SKM-1 (cell line): Measurements from ENCODE around the gene PHOSPHO2.
"Not testable (repeated sequence)": the region's sequence is repeated elsewhere in the genome, so short reads cannot be mapped to it uniquely, and the experiment has no call there.

Experiments
- DNase-seq: peaks from one replicate; lab custom pipeline; 2025; ENCODE audit not compliant: unreplicated experiment; lab: John Stamatoyannopoulos, UW

Gene PHOSPHO2

DNA sequence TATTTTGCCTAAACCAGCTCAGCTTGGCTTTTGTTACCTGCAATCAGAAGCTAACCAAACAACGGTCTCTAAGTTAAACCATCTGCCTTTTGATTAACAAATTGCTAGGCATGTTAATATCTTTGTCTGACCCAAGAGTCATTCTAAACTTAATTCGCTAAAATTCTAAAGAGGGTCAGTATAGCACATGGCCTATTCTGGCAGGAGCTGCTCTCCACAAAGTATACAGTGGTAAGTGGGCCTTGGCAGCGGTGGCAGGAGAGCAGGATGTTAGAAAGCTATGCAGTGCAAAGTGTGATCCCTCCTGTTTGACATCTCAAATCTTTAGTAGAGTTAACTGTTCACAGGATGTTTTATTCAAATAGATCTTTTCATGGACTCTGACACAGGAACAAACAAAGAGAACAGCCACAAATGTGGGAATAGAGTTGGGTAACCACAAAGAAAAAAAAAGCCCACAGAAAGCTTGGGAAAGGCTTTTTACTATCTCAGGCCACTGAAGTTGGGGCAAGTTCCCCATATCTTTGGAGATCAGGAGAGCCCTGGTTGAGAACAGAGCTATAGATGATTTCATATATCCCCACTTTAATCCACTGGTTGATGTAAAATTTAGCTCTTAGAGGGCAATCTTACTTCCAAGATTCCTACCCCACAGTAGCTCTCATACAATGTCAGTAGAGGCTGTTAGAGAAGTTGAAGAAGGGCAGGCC, 10.7 kb upstream of the PHOSPHO2 start:
- DNase-seq: no peak

DNA sequence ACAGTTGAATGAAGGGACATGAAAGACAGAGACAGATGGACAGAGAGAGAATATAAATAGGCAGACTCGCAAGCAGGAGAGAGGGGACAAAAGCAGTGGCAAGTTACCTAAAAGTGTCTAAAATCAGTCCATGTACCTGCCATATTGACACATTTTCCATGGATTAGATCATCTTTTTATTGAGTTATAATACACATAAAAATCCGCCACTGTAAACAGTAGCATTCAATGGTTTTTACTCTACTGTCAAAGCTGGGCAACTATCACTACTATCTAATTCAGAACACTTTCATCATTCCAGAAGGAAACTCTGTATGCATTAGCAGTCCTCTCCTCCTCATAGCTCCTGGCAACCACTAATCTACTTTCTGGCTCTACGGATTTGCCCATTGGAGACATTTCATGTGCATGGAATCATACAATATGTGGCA, 10.1 kb upstream of the PHOSPHO2 start:
- DNase-seq: no peak

DNA sequence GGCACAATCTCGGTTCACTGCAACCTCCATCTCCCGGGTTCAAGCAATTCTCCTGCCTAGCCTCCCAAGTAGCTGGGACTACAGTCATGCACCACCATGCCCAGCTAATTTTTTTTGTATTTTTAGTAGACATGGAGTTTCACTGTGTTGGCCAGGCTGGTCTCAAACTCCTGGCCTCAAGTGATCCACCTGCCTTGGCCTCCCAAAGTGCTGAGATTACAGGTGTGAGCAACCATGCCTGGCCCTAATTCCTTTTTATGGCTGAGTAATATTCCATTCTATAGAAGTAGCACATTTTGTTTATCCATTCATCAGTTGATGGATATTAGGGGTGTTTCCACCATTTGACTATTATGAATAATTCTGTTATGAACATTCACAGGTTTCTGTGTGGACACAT, 9.6 kb upstream of the PHOSPHO2 start:
- DNase-seq: not testable (repeated sequence)

DNA sequence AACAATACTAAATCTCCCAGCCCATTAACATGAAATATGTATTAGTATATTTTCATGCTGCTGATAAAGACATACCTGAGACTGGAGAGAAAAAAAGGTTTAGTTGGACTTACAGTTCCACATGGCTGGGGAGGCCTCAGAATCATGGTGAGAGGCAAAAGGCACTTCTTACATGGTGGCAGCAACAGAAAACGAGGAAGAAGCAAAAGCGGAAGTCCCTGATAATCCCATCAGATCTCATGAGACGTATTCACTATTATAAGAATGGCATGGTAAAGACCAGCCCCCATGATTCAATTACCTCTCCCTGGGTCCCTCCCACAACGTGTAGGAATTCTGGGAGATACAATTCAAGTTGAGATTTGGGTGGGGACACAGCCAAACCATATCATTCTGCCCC, 7.4 kb upstream of the PHOSPHO2 start:
- DNase-seq: not testable (repeated sequence)

DNA sequence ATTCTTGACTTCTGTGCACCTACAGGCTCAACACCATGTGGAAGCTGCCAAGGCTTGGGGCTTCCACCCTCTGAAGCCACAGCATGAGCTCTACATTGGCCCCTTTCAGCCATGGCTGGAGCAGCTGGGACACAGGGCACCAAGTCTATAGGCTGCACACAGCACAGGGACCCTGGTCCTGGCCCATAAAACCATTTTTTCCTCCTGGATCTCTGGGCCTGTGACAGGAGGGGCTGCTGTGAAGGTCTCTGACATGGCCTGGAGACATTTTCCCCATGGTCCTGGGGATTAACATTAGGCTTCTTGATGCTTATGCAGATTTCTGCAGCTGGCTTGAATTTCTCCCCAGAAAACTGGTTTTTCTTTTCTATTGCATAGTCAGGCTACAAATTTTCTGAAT, 6.3 kb upstream of the PHOSPHO2 start:
- DNase-seq: not testable (repeated sequence)

DNA sequence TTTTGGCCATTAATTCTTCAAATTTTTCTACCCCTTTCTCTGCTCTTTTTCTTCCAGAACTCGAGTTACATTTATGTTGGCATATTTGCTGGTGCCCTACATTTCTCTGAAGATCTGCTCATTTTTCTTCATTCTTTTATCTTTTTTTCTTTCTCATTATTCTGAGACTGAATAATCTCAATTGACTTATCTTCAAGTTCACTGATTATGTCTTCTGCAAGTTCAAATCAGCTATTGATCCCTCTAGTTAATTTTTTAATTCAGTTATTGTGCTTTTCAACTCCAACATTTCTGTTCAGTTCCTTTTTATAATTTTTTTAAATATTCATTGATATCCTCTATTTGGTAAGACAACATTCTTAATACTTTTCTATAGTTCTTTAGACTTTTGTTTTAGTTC, 3.3 kb upstream of the PHOSPHO2 start:
- no peak for DNase-seq

DNA sequence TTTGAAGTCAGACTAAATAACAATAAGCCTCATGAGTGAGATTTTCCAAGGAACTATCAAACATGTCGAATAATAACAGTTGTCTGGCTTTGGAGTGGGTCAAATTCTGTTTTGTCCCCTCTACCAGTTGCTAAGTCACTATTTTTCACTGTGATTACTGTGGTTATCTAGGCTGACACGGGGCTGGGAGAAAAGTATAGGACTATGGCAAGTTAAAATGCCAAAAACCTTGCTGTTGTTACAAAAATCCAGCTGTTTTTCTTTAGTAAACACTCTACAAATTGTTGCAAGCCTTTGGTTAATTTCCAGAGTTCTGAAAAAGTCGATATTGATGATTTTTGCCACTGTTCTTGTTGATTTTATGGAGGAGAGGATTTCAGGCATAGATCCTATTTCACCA, 1.6 kb upstream of the PHOSPHO2 start:
- DNase-seq: no peak

DNA sequence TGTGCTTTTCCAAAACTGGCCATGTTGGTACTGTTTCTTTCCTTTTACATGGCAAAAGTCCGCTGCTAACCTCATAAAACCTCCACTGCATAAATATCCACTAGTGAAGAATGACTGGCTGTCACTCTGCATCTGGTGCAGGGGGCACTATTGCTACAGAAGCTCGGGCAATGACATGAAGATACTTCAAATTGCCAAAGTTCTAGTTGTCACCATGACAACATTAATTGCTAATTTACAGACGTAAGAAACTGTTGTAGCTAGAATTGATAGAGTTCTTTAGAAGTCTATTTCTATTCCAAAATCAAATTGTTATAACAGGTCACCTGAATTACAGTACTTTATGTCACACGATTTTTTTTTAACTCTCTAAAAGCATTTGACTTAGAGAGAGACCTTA, 909 bp upstream of the PHOSPHO2 start:
- DNase-seq: no peak

DNA sequence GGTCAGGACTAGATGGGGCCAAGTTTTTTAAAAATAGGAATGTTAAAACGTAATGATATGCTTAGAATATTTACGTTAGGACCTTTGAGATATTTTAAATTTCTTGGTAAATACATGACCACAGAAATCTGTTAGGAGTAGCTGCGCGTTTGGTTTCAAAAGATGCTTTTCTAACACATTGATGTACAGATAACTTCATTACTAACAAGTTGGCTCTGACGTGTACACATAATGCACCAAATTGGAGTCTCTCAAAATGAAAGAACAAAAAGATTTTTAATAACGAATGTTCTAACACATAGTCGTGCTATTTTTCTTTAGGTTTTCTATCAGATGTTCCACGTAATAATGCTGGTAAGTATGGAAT, 608 bp downstream of the PHOSPHO2 start:
- DNase-seq: no peak

DNA sequence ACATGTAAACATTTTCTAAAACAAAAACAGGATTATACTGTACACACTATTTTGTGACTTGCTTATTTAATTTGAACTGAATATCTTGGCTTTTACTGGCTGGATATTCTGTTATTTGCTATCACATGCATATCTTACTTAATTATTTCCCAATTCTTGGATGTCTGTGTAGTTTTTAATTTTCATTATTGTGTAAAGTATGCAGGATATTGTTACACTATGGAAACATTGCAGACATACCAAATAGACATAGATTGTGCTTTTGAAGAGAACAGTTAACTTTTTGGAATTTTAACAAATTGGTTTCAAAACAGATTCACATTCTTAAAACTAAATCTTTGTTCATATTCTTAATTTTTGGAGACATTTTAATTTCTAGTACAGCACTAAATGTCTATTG, 2.1 kb downstream of the PHOSPHO2 start:
- DNase-seq: no peak

DNA sequence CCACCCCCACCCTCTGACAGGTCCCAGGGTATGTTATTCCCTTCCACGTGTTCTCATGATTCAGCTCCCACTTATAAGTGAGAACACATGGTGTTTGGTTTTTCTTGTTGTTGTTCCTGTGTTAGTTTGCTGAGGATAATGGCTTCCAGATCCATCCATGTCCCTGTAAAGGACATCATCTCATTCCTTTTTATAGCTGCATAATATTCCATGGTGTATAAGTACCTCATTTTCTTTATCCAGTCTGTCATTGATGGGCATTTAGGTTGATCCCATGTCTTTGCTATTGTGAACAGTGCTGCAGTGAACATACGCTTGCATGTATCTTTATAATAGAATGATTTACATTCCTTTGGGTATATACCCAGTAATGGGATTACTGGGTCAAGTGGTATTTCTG, 4.9 kb downstream of the PHOSPHO2 start:
- DNase-seq: not testable (repeated sequence)

DNA sequence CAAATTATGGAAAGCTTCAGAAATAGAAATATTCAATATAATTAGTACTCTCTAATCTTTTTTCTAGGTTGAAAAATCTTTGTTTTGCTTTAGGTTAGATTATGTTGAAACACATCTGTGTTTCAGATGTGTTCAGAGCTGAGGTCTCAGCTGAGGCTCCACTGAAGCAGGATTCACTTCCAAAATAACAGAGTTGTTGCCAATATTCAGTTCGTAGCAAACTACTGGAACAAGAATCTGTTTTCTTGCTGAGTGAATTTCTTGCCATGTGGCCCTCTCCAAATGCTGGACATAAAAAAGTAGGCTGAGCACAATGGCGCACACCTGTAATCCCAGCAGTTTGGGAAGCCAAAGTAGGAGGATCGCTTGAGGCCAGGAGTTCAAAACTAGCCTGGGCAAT, 8.7 kb downstream of the PHOSPHO2 start:
- no peak for DNase-seq

DNA sequence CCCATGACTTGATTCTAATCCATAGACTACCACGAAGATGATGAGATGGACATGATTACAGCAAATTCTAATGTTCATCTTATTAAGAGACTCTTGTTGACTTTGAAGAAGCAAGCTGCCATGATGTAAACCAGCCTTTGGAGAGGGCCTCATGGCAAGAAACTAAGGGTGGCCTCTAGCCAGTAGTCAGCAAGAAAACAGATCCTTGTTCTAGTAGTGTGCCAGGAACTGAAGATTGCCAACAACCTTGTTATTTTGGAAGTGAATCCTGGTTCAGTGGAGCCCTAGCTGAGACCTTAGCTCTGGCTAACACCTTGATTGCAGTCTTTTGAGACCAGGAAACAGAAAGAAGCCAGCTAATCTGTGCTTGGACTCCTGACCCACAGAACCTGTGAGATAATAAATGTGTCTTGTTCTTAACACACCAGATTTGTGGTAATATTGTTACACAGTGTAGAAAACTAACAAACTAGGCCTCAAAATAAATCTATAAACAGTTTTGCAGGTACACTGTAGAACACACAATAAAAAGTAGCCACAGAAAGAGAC, 10.0 kb downstream of the PHOSPHO2 start:
- no peak for DNase-seq

DNA sequence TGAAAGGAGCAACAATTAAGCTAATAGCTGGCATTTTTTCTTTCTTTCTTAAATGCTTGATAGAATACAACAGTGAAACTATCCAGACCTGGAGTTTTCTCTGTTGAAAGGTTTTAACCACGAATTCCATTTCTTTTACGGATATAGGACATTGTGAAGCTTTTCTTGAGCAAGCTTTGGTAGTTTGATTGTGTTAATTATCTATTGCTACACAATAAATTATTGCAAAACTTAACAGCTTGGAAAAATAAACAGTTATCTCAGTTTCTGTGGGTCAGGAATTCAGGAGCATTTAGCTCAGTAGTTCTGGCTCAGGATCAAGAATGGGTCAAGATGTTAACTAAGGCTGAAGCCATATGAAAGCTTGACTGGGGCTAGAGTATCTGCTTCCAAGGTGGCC, 11.7 kb downstream of the PHOSPHO2 start:
- DNase-seq: no peak

DNA sequence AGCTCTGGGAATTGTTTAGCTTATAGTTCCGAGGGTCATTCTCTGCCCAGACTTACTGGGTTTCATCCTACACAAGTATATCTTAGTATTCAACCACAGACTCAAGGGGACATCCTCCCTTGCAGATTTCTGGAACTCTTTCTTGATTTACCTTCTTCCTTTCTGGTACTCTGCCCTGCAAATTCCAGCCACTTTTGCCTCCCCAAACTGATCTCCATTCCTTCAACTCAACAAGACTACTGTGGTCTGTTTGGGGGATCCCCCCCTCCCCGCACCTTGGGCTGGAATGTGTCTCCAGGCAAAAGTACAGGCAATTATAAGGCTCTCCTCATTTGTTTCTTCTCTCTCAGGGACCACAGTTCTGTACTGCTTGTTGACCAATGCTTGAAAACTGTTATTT, 13.4 kb downstream of the PHOSPHO2 start:
- no peak for DNase-seq

DNA sequence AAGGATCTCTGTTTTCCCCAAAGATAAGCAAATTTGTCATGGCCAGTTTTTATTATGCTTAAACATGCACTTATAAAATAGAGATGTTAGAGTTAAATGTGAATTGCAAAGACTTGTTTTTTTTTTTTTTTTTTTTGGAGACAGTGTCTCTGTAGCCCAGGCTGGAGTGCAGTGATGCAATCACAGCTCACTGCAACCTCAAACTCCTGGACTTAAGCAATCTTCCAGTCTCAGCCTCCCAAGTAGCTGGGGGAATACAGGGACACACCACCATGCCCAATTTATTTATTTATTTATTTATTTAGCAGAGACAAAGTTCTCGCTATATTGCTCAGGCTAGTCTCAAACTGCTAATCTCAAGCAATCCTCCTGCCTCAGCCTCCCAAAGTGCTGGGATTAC, 15.1 kb downstream of the PHOSPHO2 start:
- DNase-seq: no peak

DNA sequence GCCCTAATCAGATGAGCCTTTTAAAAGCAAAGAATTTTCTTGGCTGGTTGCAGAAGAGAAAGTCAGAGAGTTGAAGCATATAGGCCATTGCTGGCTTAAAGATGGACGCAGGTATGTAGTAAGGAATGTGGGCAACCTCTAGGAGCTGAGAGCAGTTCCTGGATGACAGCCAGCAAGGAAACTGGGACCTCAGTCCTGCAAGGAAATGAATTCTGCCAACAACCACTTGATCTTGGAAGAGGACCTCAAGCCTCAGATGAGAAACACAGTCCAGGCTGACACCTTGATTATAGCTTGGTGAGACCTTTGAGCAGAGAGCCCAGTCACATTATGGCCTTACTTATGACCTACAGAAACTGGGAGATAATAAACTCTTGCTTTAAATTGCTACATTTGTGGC, 15.7 kb downstream of the PHOSPHO2 start:
- no peak for DNase-seq

DNA sequence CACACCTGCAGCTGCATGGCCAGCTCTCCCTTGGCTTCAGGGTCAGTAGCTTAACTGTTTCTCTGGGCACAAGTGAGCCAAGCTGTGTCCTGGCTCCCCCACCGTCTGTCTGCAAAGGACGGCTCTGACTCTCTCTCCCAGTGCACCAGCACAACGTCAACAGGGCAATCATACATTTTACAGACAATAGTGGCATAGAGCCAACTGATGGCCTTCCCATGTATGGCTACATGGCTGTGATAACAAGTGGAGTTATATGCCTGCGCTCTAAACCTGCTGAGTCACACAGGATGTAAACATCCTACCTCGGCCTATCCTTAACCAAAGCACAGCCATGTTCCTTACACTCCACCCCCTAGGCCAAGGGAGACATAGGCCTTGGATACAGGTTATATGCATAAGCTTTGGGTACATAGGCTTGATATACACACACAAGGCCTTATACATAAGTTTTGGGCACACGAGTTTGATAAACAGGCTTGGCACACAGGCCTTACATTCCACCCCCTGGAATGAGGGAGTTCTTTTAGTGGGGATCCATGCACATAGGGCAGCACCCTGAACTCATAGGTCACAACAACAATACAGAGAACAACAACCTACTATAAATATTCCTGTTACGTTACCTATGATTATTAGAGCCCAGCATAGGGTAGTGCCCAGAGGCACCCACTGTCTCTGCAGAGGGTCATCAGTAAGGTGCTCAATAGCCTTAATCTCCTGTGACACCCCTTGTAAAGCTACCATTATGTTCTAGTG, 17.7 kb downstream of the PHOSPHO2 start:
- DNase-seq: no peak

DNA sequence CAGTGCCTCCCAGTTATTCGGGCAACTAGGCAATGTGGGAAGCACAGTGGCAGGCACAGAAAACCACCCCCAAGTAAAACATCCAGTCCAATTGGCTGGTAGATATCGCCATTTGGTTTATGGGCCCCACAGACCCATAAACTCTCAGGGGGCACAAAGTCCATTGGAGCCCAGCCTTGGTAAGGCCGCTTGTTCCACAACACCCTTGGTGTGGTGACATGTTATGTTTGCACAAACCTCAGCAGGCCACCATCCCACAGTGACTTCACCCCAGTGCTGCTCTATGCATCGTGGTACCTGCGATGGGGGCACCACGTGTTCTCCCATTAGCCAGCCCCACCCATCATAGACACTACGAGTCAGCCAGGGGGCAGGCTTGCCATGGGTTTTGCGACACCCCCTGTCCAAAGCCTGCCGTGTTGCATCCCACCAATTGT, 18.5 kb downstream of the PHOSPHO2 start:
- no peak for DNase-seq

DNA sequence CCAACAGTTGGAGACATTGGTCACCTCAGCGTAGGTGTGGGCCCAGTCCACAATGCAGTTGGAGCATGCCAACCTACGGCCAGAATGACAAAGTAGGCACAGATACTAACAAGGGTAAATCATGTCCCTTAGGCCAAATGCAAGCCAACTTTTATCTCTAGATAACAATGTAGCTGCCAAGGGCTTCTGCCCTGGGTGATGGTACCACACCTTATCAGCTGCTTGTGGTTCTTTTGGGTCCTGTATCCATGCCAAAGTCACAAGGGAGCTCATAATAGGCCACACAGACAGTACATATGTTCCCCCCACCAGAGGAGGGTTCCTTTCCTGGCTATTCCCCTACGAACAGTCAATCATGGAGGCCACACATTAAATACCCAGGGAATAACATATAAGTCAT, 19.1 kb downstream of the PHOSPHO2 start:
- DNase-seq: no peak

DNA sequence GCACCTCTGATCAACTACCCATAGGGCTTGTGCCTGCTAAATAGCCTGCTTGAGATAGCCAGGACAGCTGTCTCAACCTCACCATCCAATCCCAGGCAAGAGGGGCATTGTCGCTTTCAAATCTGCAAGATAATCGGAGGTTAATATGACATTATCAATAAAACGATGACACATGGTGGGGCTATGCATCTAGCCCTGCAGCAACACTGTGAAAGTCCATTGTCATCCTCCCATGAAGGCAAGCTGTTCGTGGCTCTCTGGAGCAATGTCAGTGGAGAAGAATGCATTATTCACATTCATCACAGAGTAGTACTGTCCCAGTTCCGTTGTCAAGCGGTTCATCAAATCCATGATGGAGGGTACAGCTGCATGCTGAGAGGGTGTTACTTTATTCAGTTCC, 20.4 kb downstream of the PHOSPHO2 start:
- no peak for DNase-seq
